ENCODE data around the gene SPON2.

SPON2 gene

GRCh38 chr4:1166509-1167243 lies 5.7 kb downstream of the SPON2 start:
- Histone ChIP-seq H3K4me1 (ENCODE audit: low read length) (peaks cover 23% of the 10 kb centered on the region), H3K27me3 (replicated peaks; ENCODE audit: insufficient read depth, low read length) (no peaks in the 10 kb centered on the region; the same call in 1 of the 2 replicates), H3K9me2 (replicated peaks; ENCODE audit: insufficient read depth, low read length) (no peaks in the 10 kb centered on the region), H3F3A (ENCODE audit: insufficient read depth, low read length) (peaks cover 8% of the 10 kb centered on the region; the same call in 1 of the 2 replicates), H3K36me3 (replicated peaks; ENCODE audit: insufficient read depth, low read length) (no peaks in the 10 kb centered on the region), H3K27ac (ENCODE audit: low read length) (no peak overlapping the region), H3K4me3 (ENCODE audit: low read length) (peak overlapping the region; percentile 92), H3K9ac (ENCODE audit: low read length) (peak overlapping the region; percentile 96; the same call in 1 of the 2 replicates), H2AFZ (ENCODE audit: low read length) (peak overlapping the region; percentile 94), H4K20me1 (ENCODE audit: insufficient read depth, low read length) (no peaks in the 10 kb centered on the region), H3K79me2 (ENCODE audit: low read length) (no peaks in the 10 kb centered on the region), H3K9me3 (replicated peaks; ENCODE audit: insufficient read depth, low read length) (no peaks in the 10 kb centered on the region), H3K4me2 (ENCODE audit: low read depth, low read length) (peak overlapping the region; percentile 100)
- TF ChIP-seq EZH2phosphoT487 (IDR thresholded peaks at IDR 0.05; ENCODE audit: low read length) = no peak
- TF ChIP-seq EZH2 (optimal IDR thresholded peaks at IDR 0.05; ENCODE audit: low read depth, low read length) = no peak
- TF ChIP-seq CTCF (IDR thresholded peaks at IDR 0.05; ENCODE audit: low read length) = no peak
- no peak for DNase-seq

GRCh38 chr4:1164956-1165545 lies 7.3 kb downstream of the SPON2 start:
- Histone ChIP-seq H3K36me3 (replicated peaks; ENCODE audit: insufficient read depth, low read length) (no peaks in the 10 kb centered on the region), H3K27ac (ENCODE audit: low read length) (no peak overlapping the region), H3K4me3 (ENCODE audit: low read length) (no peak overlapping the region), H3K9me2 (replicated peaks; ENCODE audit: insufficient read depth, low read length) (no peaks in the 10 kb centered on the region), H3K9me3 (replicated peaks; ENCODE audit: insufficient read depth, low read length) (no peaks in the 10 kb centered on the region), H3F3A (ENCODE audit: insufficient read depth, low read length) (peaks cover 8% of the 10 kb centered on the region; the same call in 1 of the 2 replicates), H2AFZ (ENCODE audit: low read length) (no peak overlapping the region), H3K4me1 (ENCODE audit: low read length) (peaks cover 23% of the 10 kb centered on the region), H3K4me2 (ENCODE audit: low read depth, low read length) (no peak overlapping the region), H4K20me1 (ENCODE audit: insufficient read depth, low read length) (no peaks in the 10 kb centered on the region), H3K79me2 (ENCODE audit: low read length) (no peaks in the 10 kb centered on the region), H3K9ac (ENCODE audit: low read length) (no peak overlapping the region), H3K27me3 (replicated peaks; ENCODE audit: insufficient read depth, low read length) (no peaks in the 10 kb centered on the region; the same call in 1 of the 2 replicates)
- no peak for DNase-seq
- TF ChIP-seq EZH2 (optimal IDR thresholded peaks at IDR 0.05; ENCODE audit: low read depth, low read length) (no peak), CTCF (IDR thresholded peaks at IDR 0.05; ENCODE audit: low read length) (no peak), EZH2phosphoT487 (IDR thresholded peaks at IDR 0.05; ENCODE audit: low read length) (no peak)

GRCh38 chr4:1164444-1164843 lies 7.9 kb downstream of the SPON2 start:
- H3K4me2 ChIP-seq (ENCODE audit: low read depth, low read length) = no peak overlapping the region

More at GRCh38 chr4:1164444-1164843, 7.9 kb downstream of the SPON2 start:
- no peaks in the 10 kb centered on the region; the same call in 1 of the 2 replicates for H3K27me3 ChIP-seq (replicated peaks; ENCODE audit: insufficient read depth, low read length)
- TF ChIP-seq EZH2phosphoT487 (IDR thresholded peaks at IDR 0.05; ENCODE audit: low read length) (no peak), EZH2 (optimal IDR thresholded peaks at IDR 0.05; ENCODE audit: low read depth, low read length) (no peak), CTCF (IDR thresholded peaks at IDR 0.05; ENCODE audit: low read length) (no peak)
- H3K36me3 ChIP-seq (replicated peaks; ENCODE audit: insufficient read depth, low read length) = no peaks in the 10 kb centered on the region
- H3K79me2 ChIP-seq (ENCODE audit: low read length) = no peaks in the 10 kb centered on the region
- H3K9me2 ChIP-seq (replicated peaks; ENCODE audit: insufficient read depth, low read length) = no peaks in the 10 kb centered on the region
- H3K9ac ChIP-seq (ENCODE audit: low read length) = no peak overlapping the region
- no peaks in the 10 kb centered on the region for H3K9me3 ChIP-seq (replicated peaks; ENCODE audit: insufficient read depth, low read length)
- no peak overlapping the region for H2AFZ ChIP-seq (ENCODE audit: low read length)
- no peaks in the 10 kb centered on the region for H4K20me1 ChIP-seq (ENCODE audit: insufficient read depth, low read length)
- H3K4me3 ChIP-seq (ENCODE audit: low read length) = no peak overlapping the region
- peaks cover 8% of the 10 kb centered on the region; the same call in 1 of the 2 replicates for H3F3A ChIP-seq (ENCODE audit: insufficient read depth, low read length)
- DNase-seq = no peak
- peaks cover 23% of the 10 kb centered on the region for H3K4me1 ChIP-seq (ENCODE audit: low read length)
- no peak overlapping the region for H3K27ac ChIP-seq (ENCODE audit: low read length)

All from MM.1S (cell line).